Activated naive CD8-positive, alpha-beta T cell treated with anti-CD3 and anti-CD28 coated beads for 36 hours (primary cell): Measurements from ENCODE around the gene IYD. TPM values are rescaled to one million over a fixed set of nuclear protein-coding genes. Genes with fewer than 3 reads are reported as not detected.

Experiments
- DNase-seq: peaks from one replicate; pipeline ENCODE4 v3.0.0; 2021
- H3K27ac Mint-ChIP-seq: one replicate; pipeline ENCODE4 v1.8.0; 2022; ENCODE audit warnings: mild to moderate bottlenecking, moderate library complexity, mixed read lengths
- H3K27me3 Mint-ChIP-seq: one replicate; pipeline ENCODE4 v1.8.0; 2022; ENCODE audit warnings: mild to moderate bottlenecking, mixed read lengths
- H3K36me3 Mint-ChIP-seq: one replicate; pipeline ENCODE4 v1.8.0; 2021; ENCODE audit warnings: mild to moderate bottlenecking, mixed read lengths
- H3K4me1 Mint-ChIP-seq: one replicate; pipeline ENCODE4 v1.8.0; 2021; ENCODE audit warnings: mixed read lengths
- H3K4me3 Mint-ChIP-seq: one replicate; pipeline ENCODE4 v1.8.0; 2022; ENCODE audit warnings: mild to moderate bottlenecking, moderate library complexity, mixed read lengths
- H3K9me3 Mint-ChIP-seq: one replicate; pipeline ENCODE4 v1.8.0; 2022; ENCODE audit warnings: mixed read lengths
- total RNA-seq, 2 experiments: library from RNA; stranded (reverse); gene quantifications; one replicate each; pipeline ENCODE4 v1.2.3, GENCODE V29; 2021

Gene IYD
- total RNA-seq, 2 experiments from 2014 or later: not detected

- DNase-seq: no peak
- no peaks in the 10 kb centered on the region for H3K4me1 Mint-ChIP-seq
- no peak overlapping the region for H3K27ac Mint-ChIP-seq
- H3K27me3 Mint-ChIP-seq: peaks cover 17% of the 10 kb centered on the region
- H3K4me3 Mint-ChIP-seq: no peak overlapping the region
- no peaks in the 10 kb centered on the region for H3K36me3 Mint-ChIP-seq
- no peaks in the 10 kb centered on the region for H3K9me3 Mint-ChIP-seq
Measured at GRCh38 chr6:150336708-150337107, 32.1 kb upstream of the IYD start.

- H3K27me3 Mint-ChIP-seq: peaks cover 8% of the 10 kb centered on the region
- no peak overlapping the region for H3K4me3 Mint-ChIP-seq
- no peak for DNase-seq
- no peaks in the 10 kb centered on the region for H3K4me1 Mint-ChIP-seq
- no peaks in the 10 kb centered on the region for H3K36me3 Mint-ChIP-seq
- H3K9me3 Mint-ChIP-seq: no peaks in the 10 kb centered on the region
- no peak overlapping the region for H3K27ac Mint-ChIP-seq
Measured at GRCh38 chr6:150342126-150342525, 26.7 kb upstream of the IYD start.

DNA sequence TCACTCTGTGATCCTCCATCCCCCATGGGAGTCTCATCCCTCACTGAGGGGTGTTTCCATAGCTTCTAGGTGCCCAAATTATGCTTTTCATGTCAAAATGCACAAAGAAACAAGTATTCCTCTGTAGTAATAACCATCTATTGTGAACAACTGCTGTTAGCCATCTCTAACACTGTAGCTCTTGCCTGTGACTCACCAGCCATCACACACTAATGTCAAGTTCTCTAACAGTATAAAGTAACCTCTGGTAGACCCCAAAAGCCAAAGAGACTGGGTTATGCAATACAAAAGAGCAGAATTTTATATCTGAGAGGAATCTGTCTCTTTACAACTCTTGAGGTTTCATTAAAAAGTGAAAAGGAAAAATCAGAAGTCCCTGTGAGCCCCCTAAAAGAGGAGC lies 25.4 kb upstream of the IYD start:
- Mint-ChIP-seq H3K27me3 (peaks cover 10% of the 10 kb centered on the region), H3K9me3 (no peaks in the 10 kb centered on the region), H3K27ac (no peak overlapping the region), H3K36me3 (no peaks in the 10 kb centered on the region), H3K4me1 (no peaks in the 10 kb centered on the region), H3K4me3 (no peak overlapping the region)
- no peak for DNase-seq

DNA sequence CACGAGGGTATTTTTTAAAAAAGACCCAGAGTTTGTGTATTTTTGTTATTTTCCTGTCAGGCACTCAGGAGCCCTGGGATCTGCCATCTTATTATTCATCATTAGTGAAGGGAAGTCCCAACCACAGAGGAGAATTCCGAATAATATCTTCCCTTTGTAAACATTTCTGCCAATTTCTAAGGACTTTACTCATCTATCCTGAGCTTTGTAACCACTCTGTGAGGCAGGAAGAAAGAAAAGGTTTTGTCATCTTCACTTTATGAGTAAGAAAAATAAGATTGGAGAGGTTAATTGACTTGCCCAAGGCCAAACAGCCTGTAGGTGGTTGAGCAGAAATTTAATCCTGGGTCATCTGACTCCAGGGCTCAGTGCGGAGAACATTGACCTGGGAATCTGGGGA lies 23.0 kb upstream of the IYD start:
- Mint-ChIP-seq H3K4me1 (no peaks in the 10 kb centered on the region), H3K27ac (no peak overlapping the region)
- DNase-seq: no peak

GRCh38 chr6:150346346-150346745 lies 22.5 kb upstream of the IYD start:
- Mint-ChIP-seq H3K4me3 (no peak overlapping the region), H3K36me3 (no peaks in the 10 kb centered on the region), H3K9me3 (no peaks in the 10 kb centered on the region), H3K27me3 (peaks cover 4% of the 10 kb centered on the region), H3K27ac (no peak overlapping the region), H3K4me1 (no peaks in the 10 kb centered on the region)
- DNase-seq: no peak

More for the DNA sequence above, 23.0 kb upstream of the IYD start:
- Mint-ChIP-seq H3K9me3 (no peaks in the 10 kb centered on the region), H3K4me3 (no peak overlapping the region), H3K27me3 (peaks cover 6% of the 10 kb centered on the region), H3K36me3 (no peaks in the 10 kb centered on the region)

DNA sequence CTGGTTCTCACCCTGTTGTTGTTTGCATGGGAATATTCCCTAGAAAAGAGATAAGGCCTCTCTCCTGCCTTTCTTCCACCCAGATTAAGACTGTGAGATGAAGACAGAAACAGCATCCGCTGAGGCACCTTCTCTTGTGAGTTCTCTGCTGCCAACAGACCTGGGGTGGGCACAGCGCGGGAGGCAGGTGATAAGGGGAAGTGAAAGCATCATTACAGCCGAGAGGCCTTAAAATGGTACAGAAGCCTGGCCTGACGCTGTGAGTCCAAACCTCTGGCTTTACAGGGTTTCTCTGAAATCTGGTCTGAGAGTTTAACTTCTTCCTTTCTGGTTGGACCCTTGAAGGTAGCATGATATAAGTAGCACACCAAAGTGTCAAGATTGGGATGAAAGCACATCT lies 21.0 kb upstream of the IYD start:
- Mint-ChIP-seq H3K4me3 (no peak overlapping the region), H3K4me1 (no peaks in the 10 kb centered on the region), H3K27ac (no peak overlapping the region), H3K9me3 (no peaks in the 10 kb centered on the region), H3K27me3 (peaks cover 3% of the 10 kb centered on the region), H3K36me3 (no peaks in the 10 kb centered on the region)
- no peak for DNase-seq

GRCh38 chr6:150349546-150349945 lies 19.3 kb upstream of the IYD start:
- no peak for DNase-seq
- no peak overlapping the region for H3K4me3 Mint-ChIP-seq
- peaks cover 3% of the 10 kb centered on the region for H3K27me3 Mint-ChIP-seq
- H3K9me3 Mint-ChIP-seq: no peaks in the 10 kb centered on the region
- no peak overlapping the region for H3K27ac Mint-ChIP-seq
- H3K4me1 Mint-ChIP-seq: no peaks in the 10 kb centered on the region
- H3K36me3 Mint-ChIP-seq: no peaks in the 10 kb centered on the region

DNA sequence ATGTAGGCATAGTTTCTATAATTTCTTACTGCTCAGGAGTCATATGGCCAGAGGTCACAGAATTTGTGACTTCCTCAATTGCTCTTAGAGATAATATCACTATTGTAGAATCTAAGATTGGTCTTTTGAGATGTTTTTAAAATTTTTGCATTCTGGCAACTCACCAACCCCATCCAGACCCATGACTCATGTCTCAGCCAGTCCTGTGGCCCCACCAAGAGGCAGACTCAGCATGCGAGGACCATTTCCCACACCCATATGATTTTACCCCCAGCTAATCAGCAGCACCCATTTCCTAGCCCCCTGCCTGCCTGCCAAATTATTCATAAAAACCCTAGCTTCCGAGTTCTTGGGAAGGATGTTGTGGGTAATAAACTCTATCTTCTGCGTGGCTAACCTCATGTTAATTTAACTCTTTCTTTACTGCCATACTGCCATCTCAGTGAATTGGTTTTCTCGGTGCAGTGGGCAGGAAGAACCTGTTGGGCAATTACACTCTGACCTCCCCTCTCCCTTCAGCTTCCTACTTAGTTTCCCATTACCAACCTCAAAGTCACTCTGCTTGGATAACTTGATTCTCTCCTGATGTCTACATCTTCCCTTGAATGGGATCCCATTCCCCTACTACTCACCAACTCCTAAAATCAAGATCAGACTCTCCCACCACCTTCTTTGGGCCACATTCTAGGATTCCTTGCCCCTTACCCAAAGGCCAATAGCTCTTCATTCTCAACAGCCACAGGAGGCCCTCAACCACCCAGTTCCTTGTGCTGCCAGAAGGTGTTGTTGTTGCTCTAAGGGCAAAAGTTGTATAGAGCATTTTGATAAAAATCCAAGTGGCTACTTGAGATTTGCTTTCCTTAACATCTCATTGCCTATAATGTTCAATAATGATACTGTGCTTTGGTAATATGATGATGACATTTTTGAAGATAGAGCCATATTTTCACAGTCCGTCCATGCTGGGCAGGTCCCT lies 16.2 kb upstream of the IYD start:
- Mint-ChIP-seq H3K27ac (no peak overlapping the region), H3K36me3 (no peaks in the 10 kb centered on the region), H3K27me3 (no peaks in the 10 kb centered on the region), H3K9me3 (no peaks in the 10 kb centered on the region), H3K4me1 (no peaks in the 10 kb centered on the region), H3K4me3 (no peak overlapping the region)
- DNase-seq: no peak

- Mint-ChIP-seq H3K4me1 (no peaks in the 10 kb centered on the region), H3K27ac (no peak overlapping the region), H3K9me3 (no peaks in the 10 kb centered on the region), H3K27me3 (no peaks in the 10 kb centered on the region), H3K36me3 (no peaks in the 10 kb centered on the region), H3K4me3 (no peak overlapping the region)
- no peak for DNase-seq
Measured at GRCh38 chr6:150353445-150353844, 15.4 kb upstream of the IYD start.

DNA sequence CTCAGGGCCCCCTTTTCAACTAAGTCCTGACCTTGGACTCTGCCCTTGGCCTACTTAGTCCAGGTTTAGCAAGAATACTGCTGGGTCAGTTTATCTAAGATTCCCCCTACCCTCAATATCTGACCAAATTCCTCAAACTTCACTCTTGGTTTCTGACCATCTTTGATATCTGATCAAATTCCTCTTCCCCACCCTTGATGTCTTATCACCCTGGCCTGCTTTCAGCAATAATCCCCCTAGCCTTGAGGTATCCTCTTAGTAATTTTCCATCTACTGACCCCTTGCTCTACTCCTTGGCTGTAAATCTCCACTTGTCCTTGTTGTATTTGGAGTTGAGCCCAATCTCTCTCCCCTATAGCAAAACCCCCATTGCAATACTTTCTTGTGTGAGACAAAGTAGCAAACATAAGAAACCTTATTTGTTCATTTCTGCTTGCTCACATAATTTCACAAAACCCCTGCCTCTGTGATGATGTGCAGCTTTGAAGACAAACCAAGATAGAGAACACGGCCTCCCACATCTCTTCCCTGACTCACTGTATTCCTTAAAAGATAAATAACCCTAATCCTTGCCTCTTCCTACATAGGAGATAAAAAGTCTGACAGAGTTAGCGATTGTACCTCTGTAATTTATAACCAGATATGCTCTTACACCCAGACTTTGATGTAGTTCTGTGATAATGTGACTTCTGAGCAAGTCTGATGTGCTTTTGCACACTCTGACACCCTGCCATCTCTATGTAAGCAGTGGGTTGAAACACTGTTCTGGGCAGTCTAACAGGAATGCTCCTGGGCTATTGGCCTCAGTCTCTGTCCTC lies 13.8 kb upstream of the IYD start:
- no peak overlapping the region for H3K4me3 Mint-ChIP-seq
- H3K4me1 Mint-ChIP-seq: no peaks in the 10 kb centered on the region
- H3K27me3 Mint-ChIP-seq: no peaks in the 10 kb centered on the region
- H3K27ac Mint-ChIP-seq: no peak overlapping the region
- DNase-seq: no peak
- no peaks in the 10 kb centered on the region for H3K9me3 Mint-ChIP-seq
- no peaks in the 10 kb centered on the region for H3K36me3 Mint-ChIP-seq

DNA sequence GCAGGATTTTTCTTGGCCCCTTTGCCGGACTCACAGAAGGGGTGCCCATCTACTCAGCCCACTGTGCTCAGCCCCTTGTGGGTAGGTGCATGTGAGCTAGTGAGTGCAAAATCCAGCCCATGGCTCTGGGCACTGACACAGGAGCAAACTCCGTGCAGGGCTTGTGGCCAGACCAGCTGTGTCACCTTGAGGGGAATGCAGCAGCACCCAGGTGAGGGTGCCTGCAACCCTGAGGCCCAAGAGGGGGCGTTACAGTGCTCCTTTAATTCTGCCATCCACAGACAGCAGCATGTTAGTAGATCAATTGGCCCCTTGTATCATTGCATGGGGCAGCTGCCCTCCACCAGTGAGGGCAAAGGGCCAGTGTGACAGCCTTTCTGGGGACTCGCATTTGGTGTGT lies 12.9 kb upstream of the IYD start:
- H3K27me3 Mint-ChIP-seq: peaks cover 4% of the 10 kb centered on the region
- H3K27ac Mint-ChIP-seq: no peak overlapping the region
- no peaks in the 10 kb centered on the region for H3K4me1 Mint-ChIP-seq
- H3K9me3 Mint-ChIP-seq: no peaks in the 10 kb centered on the region
- no peak for DNase-seq
- H3K4me3 Mint-ChIP-seq: no peak overlapping the region
- no peaks in the 10 kb centered on the region for H3K36me3 Mint-ChIP-seq

GRCh38 chr6:150361876-150362275 lies 6.9 kb upstream of the IYD start:
- no peaks in the 10 kb centered on the region for H3K4me1 Mint-ChIP-seq
- peaks cover 4% of the 10 kb centered on the region for H3K27me3 Mint-ChIP-seq
- H3K27ac Mint-ChIP-seq: no peak overlapping the region
- no peak for DNase-seq
- H3K9me3 Mint-ChIP-seq: no peaks in the 10 kb centered on the region
- no peak overlapping the region for H3K4me3 Mint-ChIP-seq
- H3K36me3 Mint-ChIP-seq: no peaks in the 10 kb centered on the region

GRCh38 chr6:150363733-150364132 lies 5.1 kb upstream of the IYD start:
- no peaks in the 10 kb centered on the region for H3K36me3 Mint-ChIP-seq

GRCh38 chr6:150366118-150366778 lies 2.6 kb upstream of the IYD start:
- Mint-ChIP-seq H3K27me3 (no peaks in the 10 kb centered on the region), H3K36me3 (no peaks in the 10 kb centered on the region), H3K27ac (no peak overlapping the region), H3K4me1 (no peaks in the 10 kb centered on the region), H3K4me3 (no peak overlapping the region), H3K9me3 (no peaks in the 10 kb centered on the region)
- no peak for DNase-seq

More at GRCh38 chr6:150363733-150364132, 5.1 kb upstream of the IYD start:
- H3K27ac Mint-ChIP-seq: no peak overlapping the region
- peaks cover 4% of the 10 kb centered on the region for H3K27me3 Mint-ChIP-seq
- DNase-seq: no peak
- no peaks in the 10 kb centered on the region for H3K4me1 Mint-ChIP-seq
- no peaks in the 10 kb centered on the region for H3K9me3 Mint-ChIP-seq
- no peak overlapping the region for H3K4me3 Mint-ChIP-seq

DNA sequence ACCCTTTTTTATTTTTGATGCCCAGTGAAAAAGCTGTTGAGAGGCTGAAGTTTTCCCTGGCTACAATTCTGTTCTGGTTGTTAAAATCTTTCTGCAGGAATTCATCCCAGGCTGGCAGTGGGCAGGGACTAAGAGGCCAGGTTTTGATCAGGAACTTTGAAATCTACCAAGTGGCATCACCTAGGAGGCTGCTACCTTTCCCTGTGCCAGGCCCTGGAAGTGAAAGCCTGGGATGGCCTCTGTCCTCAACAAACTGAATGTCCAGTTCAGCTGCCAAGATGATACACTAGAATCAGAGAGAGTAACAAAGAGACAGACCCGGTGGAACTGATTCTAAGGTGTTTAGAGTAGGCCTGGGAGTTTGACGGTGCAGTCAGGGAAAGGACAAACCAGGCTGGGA lies 596 bp downstream of the IYD start:
- Mint-ChIP-seq H3K4me3 (no peak overlapping the region), H3K9me3 (no peaks in the 10 kb centered on the region), H3K27ac (no peak overlapping the region), H3K36me3 (no peaks in the 10 kb centered on the region), H3K27me3 (no peaks in the 10 kb centered on the region), H3K4me1 (no peaks in the 10 kb centered on the region)
- DNase-seq: no peak
